Left kidney (tissue), 2 donors: ENCODE results near the gene HUS1B. TPM values are rescaled to one million over a fixed set of nuclear protein-coding genes. Genes with fewer than 3 reads are reported as not detected.
"Not testable (repeated sequence)": the region's sequence is repeated elsewhere in the genome, so short reads cannot be mapped to it uniquely, and the experiment has no call there.

Source experiments
- DNase-seq: peaks from one replicate; pipeline ENCODE4 v3.0.0-alpha.2; 2013
- polyA plus RNA-seq: library from polyadenylated mRNA; unstranded; fragments of 120-200 nt; gene quantifications from one replicate; pipeline ENCODE4 v1.2.1, GENCODE V29; 2013; ENCODE audit not compliant: insufficient read length

HUS1B gene
- polyA plus RNA-seq, 1 donor, result not detected

- no peak for DNase-seq
These were observed 22.4 kb upstream of the HUS1B start for GRCh38 chr6:679282-679681.

- DNase-seq, result no peak
These were observed 21.6 kb upstream of the HUS1B start for GRCh38 chr6:678520-678919.

GRCh38 chr6:677919-678318 lies 21.0 kb upstream of the HUS1B start:
- DNase-seq, result no peak

- no peak for DNase-seq
These were observed 18.1 kb upstream of the HUS1B start for GRCh38 chr6:674956-675355.

GRCh38 chr6:674406-674805 lies 17.5 kb upstream of the HUS1B start:
- no peak for DNase-seq

GRCh38 chr6:667253-667927 lies 10.5 kb upstream of the HUS1B start:
- DNase-seq, result no peak

GRCh38 chr6:665403-666267 lies 8.7 kb upstream of the HUS1B start:
- no peak for DNase-seq

- DNase-seq, result not testable (repeated sequence)
These were observed 6.9 kb upstream of the HUS1B start for GRCh38 chr6:663788-664187.

- no peak for DNase-seq
These were observed 3.0 kb upstream of the HUS1B start for GRCh38 chr6:659716-660581.

- DNase-seq, result no peak
These were observed 1.3 kb upstream of the HUS1B start for GRCh38 chr6:658244-658643.

GRCh38 chr6:657743-658142 lies 843 bp upstream of the HUS1B start:
- no peak for DNase-seq

- DNase-seq, result no peak
These were observed 2.8 kb downstream of the HUS1B start for GRCh38 chr6:654136-654535.

GRCh38 chr6:652865-653264 lies 4.0 kb downstream of the HUS1B start:
- no peak for DNase-seq

- no peak for DNase-seq
These were observed 6.8 kb downstream of the HUS1B start for GRCh38 chr6:650098-650497.

GRCh38 chr6:642805-643204 lies 14.1 kb downstream of the HUS1B start:
- DNase-seq, result no peak

GRCh38 chr6:641225-641985 lies 15.5 kb downstream of the HUS1B start:
- DNase-seq, result no peak

- DNase-seq, result no peak
These were observed 20.4 kb downstream of the HUS1B start for GRCh38 chr6:636488-636887.

- DNase-seq, result no peak
These were observed 21.7 kb downstream of the HUS1B start for GRCh38 chr6:635233-635632.

GRCh38 chr6:633611-634010 lies 23.3 kb downstream of the HUS1B start:
- DNase-seq, result no peak

- DNase-seq, result no peak
These were observed 28.1 kb downstream of the HUS1B start for GRCh38 chr6:628766-629165.

GRCh38 chr6:626236-626635 lies 30.7 kb downstream of the HUS1B start:
- DNase-seq, result peak; percentile 52

GRCh38 chr6:624979-625378 lies 31.9 kb downstream of the HUS1B start:
- DNase-seq, result peak; percentile 21
